T-cell (primary cell): ENCODE data around the gene OBP2B. TPM values are rescaled to one million over a fixed set of nuclear protein-coding genes. Genes with fewer than 3 reads are reported as not detected.

Experiments
- ATAC-seq, 4 experiments: fragments of 200-7000 bp in 3 of 4; fragments of 150-1000 bp in 1 of 4; cut with Tn5 transposase; replicated peaks in 1 of 4; 1 replicate in 3 of 4; 2 replicates in 1 of 4; pipeline ENCODE4 v1.10.0; 2021; ENCODE audit warnings: moderate library complexity in 3 of 4, mild to moderate bottlenecking in 2 of 4, moderate number of reproducible peaks in 1 of 4
- CTCF ChIA-PET, 2 donors: fragments of 300-600 bp; sonication (Branson Sonifier 250); formaldehyde crosslinking; loops; one replicate each; lab custom pipeline; 2022; ENCODE audit warnings: antibody characterized with exemption in 2 of 2; lab: Charles Lee
- POLR2A ChIA-PET, 2 donors: fragments of 300-600 bp; sonication (Branson Sonifier 250); formaldehyde crosslinking; loops; one replicate each; lab custom pipeline; 2022; ENCODE audit warnings: antibody characterized with exemption in 2 of 2; lab: Charles Lee
- DNase-seq, 35 experiments: peaks; one replicate each; pipeline versions ENCODE4 v3.0.0 to v3.0.0-alpha.2; 2013 to 2023
- H3K27ac ChIP-seq: one replicate; pipeline ENCODE4 v1.5.1; 2013; ENCODE audit warnings: low read length
- H3K27me3 ChIP-seq, 2 experiments: replicated peaks in 1 of 2; 1 replicate in 1 of 2; 2 replicates in 1 of 2; pipeline versions ENCODE4 v1.6.1 to v1.7.0; 2013; ENCODE audit warnings: low read length in 1 of 2, mixed read lengths in 1 of 2; ENCODE audit not compliant: control insufficient read depth in 2 of 2, insufficient read depth in 2 of 2; ENCODE audit errors: extremely low read depth in 1 of 2
- H3K36me3 ChIP-seq, 2 donors: 1 replicate in 1 of 2; 2 replicates in 1 of 2; pipeline versions ENCODE4 v1.6.1 to v1.7.0; 2013; ENCODE audit warnings: low read length in 1 of 2; ENCODE audit not compliant: control insufficient read depth in 2 of 2, insufficient read depth in 1 of 2; ENCODE audit errors: extremely low read depth in 1 of 2
- H3K4me1 ChIP-seq, 2 experiments: 1 replicate in 1 of 2; 2 replicates in 1 of 2; pipeline versions ENCODE4 v1.6.1 to v1.7.0; 2013; ENCODE audit warnings: low read length in 2 of 2, mixed read lengths in 1 of 2; ENCODE audit not compliant: insufficient read depth in 2 of 2, control insufficient read depth in 1 of 2; ENCODE audit errors: extremely low read depth in 1 of 2
- H3K4me3 ChIP-seq, 2 donors: 1 replicate in 1 of 2; 2 replicates in 1 of 2; pipeline versions ENCODE4 v1.5.1 to v1.7.0; 2013; ENCODE audit warnings: mild to moderate bottlenecking in 2 of 2, low read length in 1 of 2, moderate library complexity in 1 of 2; ENCODE audit not compliant: control insufficient read depth in 1 of 2; ENCODE audit errors: extremely low read depth in 1 of 2
- H3K9me3 ChIP-seq: 2 replicates; pipeline ENCODE4 v1.7.0; 2013
- H3K27ac Mint-ChIP-seq, 2 donors: one replicate each; pipeline ENCODE4 v1.8.0; 2020 to 2021; ENCODE audit warnings: mild to moderate bottlenecking in 2 of 2, mixed read lengths in 2 of 2
- H3K27me3 Mint-ChIP-seq, 2 donors: one replicate each; pipeline ENCODE4 v1.8.0; 2021 to 2022; ENCODE audit warnings: mixed read lengths in 2 of 2
- H3K36me3 Mint-ChIP-seq: one replicate; pipeline ENCODE4 v1.8.0; 2021; ENCODE audit warnings: mixed read lengths
- H3K4me1 Mint-ChIP-seq, 3 donors: one replicate each; pipeline ENCODE4 v1.8.0; 2020 to 2022; ENCODE audit warnings: mixed read lengths in 3 of 3, mild to moderate bottlenecking in 1 of 3
- H3K4me3 Mint-ChIP-seq, 3 donors: one replicate each; pipeline ENCODE4 v1.8.0; 2020 to 2022; ENCODE audit warnings: mild to moderate bottlenecking in 3 of 3, mixed read lengths in 3 of 3, moderate library complexity in 3 of 3
- H3K9me3 Mint-ChIP-seq, 3 donors: one replicate each; pipeline ENCODE4 v1.8.0; 2020 to 2022; ENCODE audit warnings: mixed read lengths in 3 of 3
- WGBS: methylation state at CpG from one replicate; pipeline ENCODE4 v1.1.5; 2013; ENCODE audit warnings: missing lambda C conversion rate; ENCODE audit not compliant: insufficient coverage; 5-methylcytosine and 5-hydroxymethylcytosine counted together
- total RNA-seq, 35 experiments: library from RNA in 6 of 35; stranded (reverse) in 6 of 35; fragments of 120-200 nt in 1 of 35; gene quantifications; one replicate each; pipeline versions ENCODE4 v1.2.1 to v1.2.4 and lab custom pipeline; 2013 to 2026

Gene OBP2B
- total RNA-seq, 5 donors from 2014 or later (not counting 1 experiment from before 2014, with no cell fraction given), result not detected

- Histone ChIP-seq H3K36me3 (no peaks in the 10 kb centered on the region), H3K27me3 (peaks cover 0 to 63% of the 10 kb centered on the region in 2 experiments), H3K9me3 (no peaks in the 10 kb centered on the region), H3K4me1 (peaks cover 0 to 2% of the 10 kb centered on the region in 2 experiments), H3K4me3 (no peak overlapping the region), H3K27ac (no peak overlapping the region)
- Mint-ChIP-seq H3K27ac (no peak overlapping the region), H3K9me3 (no peaks in the 10 kb centered on the region), H3K4me1 (peaks cover 0 to 12% (median 5%) of the 10 kb centered on the region in 3 donors), H3K4me3 (no peak overlapping the region), H3K36me3 (no peaks in the 10 kb centered on the region), H3K27me3 (peaks cover 7 to 36% of the 10 kb centered on the region in 2 donors)
- ChIA-PET CTCF (no interaction called here), POLR2A (no interaction called here)
- WGBS, result 60% methylated on average over 10 of the region's 10 CpGs
- DNase-seq, result peak in 1 of 35 experiments; percentile 20
- no peak for ATAC-seq
Observed at GRCh38 chr9:133203506-133204075, 5.5 kb downstream of the OBP2B start.

GRCh38 chr9:133202688-133203453 is 6.2 kb downstream of the OBP2B start:
- Mint-ChIP-seq H3K27me3 (peaks cover 7 to 38% of the 10 kb centered on the region in 2 donors), H3K4me1 (peaks cover 0 to 12% (median 5%) of the 10 kb centered on the region in 3 donors), H3K9me3 (no peaks in the 10 kb centered on the region), H3K4me3 (no peak overlapping the region), H3K27ac (no peak overlapping the region), H3K36me3 (no peaks in the 10 kb centered on the region)
- ChIA-PET CTCF (no interaction called here), POLR2A (interaction anchor here in 1 of 2 donors (0.7 kb wide), 1 partner anchor 81 kb away, joined by 3 read pairs; no protein-coding TSS in a partner anchor)
- DNase-seq, result peak in 1 of 35 experiments; percentile 19
- H3K4me3 ChIP-seq, result no peak overlapping the region
- H3K36me3 ChIP-seq, result no peaks in the 10 kb centered on the region
- peaks cover 0 to 2% of the 10 kb centered on the region in 2 experiments for H3K4me1 ChIP-seq
- ATAC-seq, result no peak
- no peak overlapping the region for H3K27ac ChIP-seq
- peaks cover 0 to 63% of the 10 kb centered on the region in 2 experiments for H3K27me3 ChIP-seq
- no peaks in the 10 kb centered on the region for H3K9me3 ChIP-seq
- 89% methylated on average over 10 of the region's 14 CpGs for WGBS

- peak in 1 of 35 experiments; percentile 23 for DNase-seq
- ChIA-PET POLR2A (no interaction called here), CTCF (no interaction called here)
- H3K36me3 ChIP-seq, result no peaks in the 10 kb centered on the region
- Mint-ChIP-seq H3K27me3 (peaks cover 0 to 34% of the 10 kb centered on the region in 2 donors), H3K9me3 (no peaks in the 10 kb centered on the region), H3K4me3 (no peak overlapping the region), H3K36me3 (no peaks in the 10 kb centered on the region), H3K27ac (no peak overlapping the region), H3K4me1 (peaks cover 0 to 14% (median 5%) of the 10 kb centered on the region in 3 donors)
- no peak overlapping the region for H3K27ac ChIP-seq
- 91% methylated on average over 8 of the region's 11 CpGs for WGBS
- peaks cover 0 to 60% of the 10 kb centered on the region in 2 experiments for H3K27me3 ChIP-seq
- peaks cover 0 to 2% of the 10 kb centered on the region in 2 experiments for H3K4me1 ChIP-seq
- H3K9me3 ChIP-seq, result no peaks in the 10 kb centered on the region
- ATAC-seq, result no peak
- no peak overlapping the region for H3K4me3 ChIP-seq
Observed at GRCh38 chr9:133202145-133202513, 6.9 kb downstream of the OBP2B start.

GRCh38 chr9:133201424-133202144 is 7.5 kb downstream of the OBP2B start:
- H3K36me3 ChIP-seq, result no peaks in the 10 kb centered on the region
- DNase-seq (peak in 1 of 35 experiments; percentile 18), ATAC-seq (no peak)
- Mint-ChIP-seq H3K9me3 (no peaks in the 10 kb centered on the region), H3K27ac (no peak overlapping the region), H3K4me1 (peaks cover 0 to 14% (median 5%) of the 10 kb centered on the region in 3 donors), H3K27me3 (peaks cover 4 to 38% of the 10 kb centered on the region in 2 donors), H3K36me3 (no peaks in the 10 kb centered on the region), H3K4me3 (no peak overlapping the region)
- peaks cover 0 to 2% of the 10 kb centered on the region in 2 experiments for H3K4me1 ChIP-seq
- H3K27me3 ChIP-seq, result peaks cover 0 to 55% of the 10 kb centered on the region in 2 experiments
- ChIA-PET CTCF (no interaction called here), POLR2A (no interaction called here)
- no peaks in the 10 kb centered on the region for H3K9me3 ChIP-seq
- H3K4me3 ChIP-seq, result no peak overlapping the region
- no peak overlapping the region for H3K27ac ChIP-seq
- 85% methylated on average over 8 of the region's 13 CpGs for WGBS

DNA sequence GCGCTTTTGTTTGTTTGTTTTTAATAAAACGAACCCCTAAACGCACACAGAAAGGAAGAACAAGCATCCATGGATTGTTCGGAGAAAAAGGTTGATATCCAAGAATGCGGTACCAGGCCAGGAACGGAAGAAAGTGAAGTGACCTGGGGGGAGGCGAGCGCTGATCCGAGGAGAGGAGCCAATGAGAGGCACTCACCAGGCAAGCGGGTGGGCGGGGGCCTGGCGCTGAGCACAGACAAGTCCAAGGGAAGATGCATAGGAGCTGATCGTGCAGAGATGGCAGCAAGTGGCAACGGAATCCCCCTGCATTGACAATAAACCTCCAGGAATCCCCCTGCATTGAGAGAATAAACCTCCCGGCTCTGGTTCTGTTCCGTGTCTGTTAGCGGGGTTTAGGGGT is 8.4 kb downstream of the OBP2B start:
- no peak overlapping the region for H3K27ac Mint-ChIP-seq
- no peak for ATAC-seq

More for the DNA sequence above, 8.4 kb downstream of the OBP2B start:
- no peak for DNase-seq
- Histone ChIP-seq H3K9me3 (no peaks in the 10 kb centered on the region), H3K36me3 (no peaks in the 10 kb centered on the region), H3K4me3 (no peak overlapping the region), H3K27me3 (peaks cover 0 to 47% of the 10 kb centered on the region in 2 experiments), H3K4me1 (peaks cover 0 to 2% of the 10 kb centered on the region in 2 experiments), H3K27ac (no peak overlapping the region)
- peaks cover 0 to 14% (median 5%) of the 10 kb centered on the region in 3 donors for H3K4me1 Mint-ChIP-seq
- ChIA-PET CTCF (interaction anchor here in 1 of 2 donors (0.6 kb wide), 1 partner anchor 34 kb away, joined by 3 read pairs; no protein-coding TSS in a partner anchor), POLR2A (no interaction called here)
- H3K9me3 Mint-ChIP-seq, result no peaks in the 10 kb centered on the region
- 91% methylated on average over 9 of the region's 17 CpGs for WGBS
- no peak overlapping the region for H3K4me3 Mint-ChIP-seq
- no peaks in the 10 kb centered on the region for H3K36me3 Mint-ChIP-seq
- peaks cover 4 to 33% of the 10 kb centered on the region in 2 donors for H3K27me3 Mint-ChIP-seq
